Suprapubic skin (tissue), 4 donors: ENCODE results near the gene AKAP13. TPM values are rescaled to one million over a fixed set of nuclear protein-coding genes. Genes with fewer than 3 reads are reported as not detected.

Source experiments
- DNase-seq, 2 donors: peaks; one replicate each; pipeline ENCODE4 v3.0.0-alpha.2; 2019; ENCODE audit warnings: low spot score in 2 of 2
- H3K27ac ChIP-seq: fragments of 200-600 bp; sonication (generic); one replicate; pipeline ENCODE4 v1.5.1; 2019
- H3K27me3 ChIP-seq: fragments of 200-600 bp; sonication (generic); one replicate; pipeline ENCODE4 v1.5.1; 2019
- H3K36me3 ChIP-seq: fragments of 200-600 bp; sonication (generic); one replicate; pipeline ENCODE4 v1.5.1; 2019
- H3K4me1 ChIP-seq: fragments of 200-600 bp; sonication (generic); one replicate; pipeline ENCODE4 v1.5.1; 2019
- H3K4me3 ChIP-seq: fragments of 200-600 bp; sonication (generic); one replicate; pipeline ENCODE4 v1.5.1; 2019; ENCODE audit warnings: mild to moderate bottlenecking
- H3K9me3 ChIP-seq: fragments of 200-600 bp; sonication (generic); one replicate; pipeline ENCODE4 v1.5.1; 2019
- CTCF ChIP-seq, 2 donors: fragments of 200-600 bp in 1 of 2; fragments of 450-650 bp in 1 of 2; sonication (generic) in 1 of 2; IDR thresholded peaks; one replicate each; pipeline ENCODE4 v1.5.1; 2016 to 2019; ENCODE audit warnings: antibody characterized with exemption in 2 of 2, mild to moderate bottlenecking in 1 of 2, moderate library complexity in 1 of 2
- EP300 ChIP-seq: sonication (generic); formaldehyde crosslinking; IDR thresholded peaks from one replicate; pipeline ENCODE4 v1.6.1; 2017; ENCODE audit warnings: antibody characterized with exemption
- POLR2A ChIP-seq, 2 donors: fragments of 450-650 bp; IDR thresholded peaks; one replicate each; pipeline ENCODE4 v1.6.1; 2017; ENCODE audit warnings: antibody characterized with exemption in 2 of 2, mild to moderate bottlenecking in 2 of 2, moderate library complexity in 2 of 2
- POLR2AphosphoS5 ChIP-seq, 3 donors: sonication (generic); formaldehyde crosslinking; IDR thresholded peaks; one replicate each; pipeline ENCODE4 v1.6.1; 2017; ENCODE audit warnings: antibody characterized with exemption in 3 of 3
- WGBS: methylation state at CpG from one replicate; pipeline ENCODE4 v1.1.5; 2018; 5-methylcytosine and 5-hydroxymethylcytosine counted together
- total RNA-seq, 4 donors: library from RNA; depleted of rRNA; stranded (reverse); fragments of >200 nt; gene quantifications; one replicate each; pipeline ENCODE4 v1.1.0, GENCODE V29; 2016

AKAP13 gene
- total RNA-seq, 4 donors from 2014 or later, result 124 to 249 (median 163) TPM

- Histone ChIP-seq H3K36me3 (peaks cover 3% of the 10 kb centered on the region), H3K27ac (no peak overlapping the region), H3K9me3 (no peaks in the 10 kb centered on the region), H3K27me3 (no peaks in the 10 kb centered on the region), H3K4me3 (no peak overlapping the region), H3K4me1 (peaks cover 45% of the 10 kb centered on the region)
- WGBS, result 63% methylated on average over 6 of the region's 9 CpGs
- DNase-seq, result no peak
- TF ChIP-seq POLR2AphosphoS5 (IDR thresholded peaks at IDR 0.05) (no peak), POLR2A (IDR thresholded peaks at IDR 0.05) (no peak), EP300 (no peak), CTCF (IDR thresholded peaks at IDR 0.05) (no peak)
Observed at GRCh38 chr15:85772668-85773067, 392.3 kb downstream of the AKAP13 start.

- no peak for DNase-seq
- H3K4me1 ChIP-seq, result peaks cover 51% of the 10 kb centered on the region
- WGBS, result 96% methylated on average over 10 of the region's 12 CpGs
- H3K9me3 ChIP-seq, result no peaks in the 10 kb centered on the region
- H3K36me3 ChIP-seq, result no peaks in the 10 kb centered on the region
- no peaks in the 10 kb centered on the region for H3K27me3 ChIP-seq
- no peak overlapping the region for H3K4me3 ChIP-seq
- TF ChIP-seq CTCF (IDR thresholded peaks at IDR 0.05), result no peak
- no peak for TF ChIP-seq POLR2AphosphoS5 (IDR thresholded peaks at IDR 0.05)
- TF ChIP-seq EP300, result no peak
- TF ChIP-seq POLR2A (IDR thresholded peaks at IDR 0.05), result no peak
- no peak overlapping the region for H3K27ac ChIP-seq
Observed at GRCh38 chr15:85773249-85773648, 392.8 kb downstream of the AKAP13 start.

GRCh38 chr15:85773970-85774369 lies 393.6 kb downstream of the AKAP13 start:
- WGBS, result 100% methylated on average over 7 of the region's 10 CpGs
- TF ChIP-seq EP300 (no peak), POLR2AphosphoS5 (IDR thresholded peaks at IDR 0.05) (no peak), CTCF (IDR thresholded peaks at IDR 0.05) (no peak), POLR2A (IDR thresholded peaks at IDR 0.05) (no peak)
- Histone ChIP-seq H3K4me1 (peaks cover 57% of the 10 kb centered on the region), H3K36me3 (no peaks in the 10 kb centered on the region), H3K4me3 (no peak overlapping the region), H3K27me3 (no peaks in the 10 kb centered on the region), H3K27ac (no peak overlapping the region), H3K9me3 (no peaks in the 10 kb centered on the region)
- no peak for DNase-seq

- no peak for DNase-seq
- Histone ChIP-seq H3K36me3 (no peaks in the 10 kb centered on the region), H3K4me3 (no peak overlapping the region), H3K9me3 (no peaks in the 10 kb centered on the region), H3K27me3 (no peaks in the 10 kb centered on the region), H3K27ac (no peak overlapping the region), H3K4me1 (peaks cover 42% of the 10 kb centered on the region)
- TF ChIP-seq EP300 (no peak), CTCF (IDR thresholded peaks at IDR 0.05) (no peak), POLR2AphosphoS5 (IDR thresholded peaks at IDR 0.05) (no peak)
- WGBS, result 91% methylated on average over 18 of the region's 18 CpGs
Observed at GRCh38 chr15:85777250-85778106, 397.1 kb downstream of the AKAP13 start.

- H3K27ac ChIP-seq, result no peak overlapping the region
Observed at GRCh38 chr15:85778107-85778776, 397.8 kb downstream of the AKAP13 start.

More at GRCh38 chr15:85778107-85778776, 397.8 kb downstream of the AKAP13 start:
- WGBS, result 68% methylated on average over 10 of the region's 10 CpGs
- TF ChIP-seq EP300 (no peak), POLR2AphosphoS5 (IDR thresholded peaks at IDR 0.05) (no peak), CTCF (IDR thresholded peaks at IDR 0.05) (no peak), POLR2A (IDR thresholded peaks at IDR 0.05) (no peak)
- DNase-seq, result no peak
- H3K4me3 ChIP-seq, result no peak overlapping the region
- peaks cover 34% of the 10 kb centered on the region for H3K4me1 ChIP-seq
- no peaks in the 10 kb centered on the region for H3K27me3 ChIP-seq
- H3K9me3 ChIP-seq, result no peaks in the 10 kb centered on the region
- no peaks in the 10 kb centered on the region for H3K36me3 ChIP-seq
